GM12801 (cell line): Measurements from ENCODE around the gene HTR3D.

Experiments
- CTCF ChIP-seq: IDR thresholded peaks from one replicate; pipeline ENCODE4 v1.5.1; 2011; ENCODE audit warnings: control low read depth; ENCODE audit not compliant: insufficient read length; ENCODE audit errors: extremely low read depth

HTR3D gene

GRCh38 chr3:184011230-184011876 lies 20.2 kb upstream of the HTR3D start:
- TF ChIP-seq CTCF = no peak

GRCh38 chr3:184011937-184012889 lies 19.3 kb upstream of the HTR3D start:
- no peak for TF ChIP-seq CTCF

GRCh38 chr3:184015381-184016019 lies 16.0 kb upstream of the HTR3D start:
- no peak for TF ChIP-seq CTCF

GRCh38 chr3:184016169-184016570 lies 15.4 kb upstream of the HTR3D start:
- TF ChIP-seq CTCF = no peak

GRCh38 chr3:184016811-184017671 lies 14.5 kb upstream of the HTR3D start:
- no peak for TF ChIP-seq CTCF

- TF ChIP-seq CTCF = no peak
These were observed 13.7 kb upstream of the HTR3D start, which contains the start of gene ABCC5 for GRCh38 chr3:184017672-184018423. ABCC5 (minus strand) TSS chr3:184017884; CDS start chr3:184014392, 3,492 bp downstream.
